Posterior vena cava (tissue), 2 donors: ENCODE data around the gene SUV39H1. TPM values are rescaled to one million over a fixed set of nuclear protein-coding genes. Genes with fewer than 3 reads are reported as not detected.

Experiments
- DNase-seq: peaks from one replicate; pipeline ENCODE4 v3.0.0-alpha.2; 2020; ENCODE audit warnings: low spot score
- intact Hi-C, 2 donors: fragments of 100-400 bp; cut with DNase I; formaldehyde crosslinking; loops; one replicate each; pipeline versions ENCODE4 v1.14.1 to v1.14.2; 2022 to 2023
- total RNA-seq, 2 donors: library from RNA; stranded (reverse); fragmentation: NEBNext Ultra II Directional; extraction: Animal tissue kit (Norgen Biotek cat#: 25700); gene quantifications; one replicate each; pipeline ENCODE4 v1.2.1, GENCODE V29; 2021
- donor health status: DM: yes; HTN: yes; CAD: no.
- donor health status: DM: yes; HTN: yes; CAD: no.

The SUV39H1 gene
- total RNA-seq, 2 donors from 2014 or later = 3.8 to 4.5 TPM

DNA sequence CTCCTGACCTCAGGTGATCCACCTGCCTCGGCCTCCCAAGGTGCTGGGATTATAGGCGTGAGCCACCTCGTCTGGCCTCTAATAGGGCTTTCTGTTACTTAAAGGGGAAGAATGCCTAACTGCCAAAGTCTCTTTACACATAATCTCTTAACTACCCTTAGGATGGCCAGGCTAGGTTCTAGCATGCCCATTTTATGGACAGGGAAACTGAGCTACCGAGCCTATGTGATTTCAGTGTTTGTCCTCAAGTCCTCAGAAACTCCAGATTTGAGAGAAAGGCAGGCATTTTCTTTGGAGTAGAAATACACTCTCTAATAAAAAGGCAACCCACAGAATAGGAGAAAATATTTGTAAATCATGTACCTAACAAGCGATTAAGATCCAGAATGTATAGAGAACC, 52.6 kb downstream of the SUV39H1 start:
- intact Hi-C loops = no loop called here
- no peak for DNase-seq

DNA sequence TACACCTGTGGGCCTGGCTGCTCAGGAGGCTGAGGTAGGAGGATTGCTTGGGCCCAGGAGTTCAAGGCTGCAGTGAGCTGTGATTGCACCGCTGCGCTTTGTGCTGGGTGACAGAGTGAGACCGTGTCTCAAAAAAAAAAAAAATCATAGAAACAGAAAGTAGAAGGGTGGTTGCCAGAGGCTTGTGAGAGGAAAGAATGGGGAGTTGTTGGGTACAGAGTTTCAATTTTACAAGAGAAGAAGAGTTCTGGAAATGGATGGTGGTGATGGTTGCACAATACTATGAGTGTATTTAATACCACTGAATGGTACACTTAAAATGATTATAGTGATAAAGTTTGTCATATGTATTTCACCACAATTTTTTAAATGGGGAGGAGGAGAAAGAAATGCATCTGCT, 54.8 kb downstream of the SUV39H1 start:
- DNase-seq = no peak
- intact Hi-C loops = no loop called here

- DNase-seq = peak; percentile 28
- intact Hi-C loops = no loop called here
Observed at GRCh38 chrX:48752498-48752897, 56.0 kb downstream of the SUV39H1 start.

GRCh38 chrX:48753708-48754228, 57.2 kb downstream of the SUV39H1 start:
- peak; percentile 40 for DNase-seq
- intact Hi-C loops = no loop called here

DNA sequence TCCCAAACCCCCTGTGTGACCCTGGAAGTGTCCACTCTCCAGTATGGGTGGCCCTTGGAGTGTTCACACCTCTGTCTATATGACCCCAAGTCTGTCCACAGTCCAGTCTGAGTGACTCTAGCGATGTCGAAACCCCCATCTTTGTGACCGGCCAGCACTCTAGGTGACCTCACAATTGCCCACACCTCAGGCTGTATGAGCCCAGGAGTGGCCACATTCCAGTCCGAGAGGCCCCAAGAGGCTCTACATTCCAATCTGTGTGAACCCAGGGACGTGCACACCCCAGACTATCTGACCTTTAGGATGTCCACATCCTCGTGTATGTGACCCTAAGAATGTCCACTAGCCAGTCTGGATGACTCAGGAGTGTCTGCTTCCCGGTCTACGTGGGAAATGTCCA, 57.7 kb downstream of the SUV39H1 start:
- intact Hi-C loops = no loop called here
- peak; percentile 34 for DNase-seq

Other genes with a start within 250 kb of the SUV39H1 start
- 10 to 100 TPM in 1 of 2 donors, 1 to 10 TPM in 1; 9.2 to 11.2 TPM for gene SLC38A5, start 226.5 kb upstream of the SUV39H1 start, total RNA-seq
- 10 to 100 TPM; 30.3 to 37.2 TPM for gene FTSJ1, start 220.5 kb upstream of the SUV39H1 start, total RNA-seq
- 10 to 100 TPM in 1 of 2 donors, 1 to 10 TPM in 1; 8.7 to 12.1 TPM for gene PORCN, start 187.7 kb upstream of the SUV39H1 start, total RNA-seq
- 10 to 100 TPM; 15.0 to 22.1 TPM for gene EBP, start 174.9 kb upstream of the SUV39H1 start, total RNA-seq
- gene TBC1D25, start 157.0 kb upstream of the SUV39H1 start, total RNA-seq = 10 to 100 TPM; 13.0 to 15.0 TPM
- 100 to 1,000 TPM; 246 to 280 TPM for gene RBM3, start 122.2 kb upstream of the SUV39H1 start, total RNA-seq
- 10 to 100 TPM; 83.5 to 87.4 TPM for gene WDR13, start 99.2 kb upstream of the SUV39H1 start, total RNA-seq
- gene WAS, start 12.9 kb upstream of the SUV39H1 start, total RNA-seq = 10 to 100 TPM in 1 of 2 donors, 1 to 10 TPM in 1; 7.3 to 12.2 TPM
- not detected for gene GLOD5, start 65.0 kb downstream of the SUV39H1 start, total RNA-seq
- gene GATA1, start 89.9 kb downstream of the SUV39H1 start, total RNA-seq = under 1 TPM in 1 of 2 donors, not detected in 1; 0.42 TPM
- 10 to 100 TPM; 45.4 to 54.3 TPM for gene HDAC6, start 105.3 kb downstream of the SUV39H1 start, total RNA-seq
- not detected for gene ERAS, start 129.8 kb downstream of the SUV39H1 start, total RNA-seq
- gene PCSK1N, start 138.9 kb downstream of the SUV39H1 start, total RNA-seq = 1 to 10 TPM in 1 of 2 donors, under 1 TPM in 1; 0.52 to 2.4 TPM
- 10 to 100 TPM; 25.2 to 29.0 TPM for gene TIMM17B, start 201.0 kb downstream of the SUV39H1 start, total RNA-seq
- gene PQBP1, start 201.2 kb downstream of the SUV39H1 start, total RNA-seq = 10 to 100 TPM; 43.2 to 48.9 TPM
- gene SLC35A2, start 214.9 kb downstream of the SUV39H1 start, total RNA-seq = 10 to 100 TPM; 11.5 to 14.7 TPM
- gene PIM2, start 222.3 kb downstream of the SUV39H1 start, total RNA-seq = 1 to 10 TPM; 3.0 to 4.2 TPM